SK-N-SH (cell line): Measurements from ENCODE around the gene DEPDC1B.

Experiments used
- CHD2 ChIP-seq: fragments of 150-350 bp; IDR thresholded peaks from 2 replicates; pipeline ENCODE4 v1.6.1; 2018; ENCODE audit warnings: low read length; ENCODE audit not compliant: partially characterized antibody
- JUND ChIP-seq: IDR thresholded peaks from 2 replicates; pipeline ENCODE4 v1.4.0; 2012
- MAX ChIP-seq: IDR thresholded peaks from 2 replicates; pipeline ENCODE4 v1.4.0; 2012; ENCODE audit warnings: low read depth
- NFIC ChIP-seq: IDR thresholded peaks from 2 replicates; pipeline ENCODE4 v1.4.0; 2012; ENCODE audit warnings: borderline replicate concordance
- NRF1 ChIP-seq: IDR thresholded peaks from 2 replicates; pipeline ENCODE4 v1.6.1; 2012; ENCODE audit warnings: low read depth, mild to moderate bottlenecking, low read length
- POLR2AphosphoS5 ChIP-seq: IDR thresholded peaks from 2 replicates; pipeline ENCODE4 v1.6.1; 2012; ENCODE audit warnings: low read depth, low read length
- RCOR1 ChIP-seq: fragments of 150-350 bp; IDR thresholded peaks from 2 replicates; pipeline ENCODE4 v1.6.1; 2017; ENCODE audit warnings: antibody characterized with exemption, low read length
- RFX5 ChIP-seq: IDR thresholded peaks from 2 replicates; pipeline ENCODE4 v1.6.1; 2012; ENCODE audit warnings: mild to moderate bottlenecking, improper control_type of control experiment, low read length
- RXRA ChIP-seq: IDR thresholded peaks from 2 replicates; pipeline ENCODE4 v1.4.0; 2012; ENCODE audit warnings: low read depth, mild to moderate bottlenecking, borderline replicate concordance
- TCF12 ChIP-seq: IDR thresholded peaks from 2 replicates; pipeline ENCODE4 v1.4.0; 2012
- TF ChIP-seq, protein P1 (sequence below): fragments of 200-600 bp; sonication (generic); IDR thresholded peaks from 2 replicates; pipeline ENCODE4 v1.6.1; 2017; ENCODE audit warnings: antibody characterized with exemption, mild to moderate bottlenecking, moderate library complexity

GRCh38 chr5:60604771-60605170 is 95.2 kb downstream of the DEPDC1B start:
- TF ChIP-seq POLR2AphosphoS5 (no peak), NRF1 (no peak), MAX (no peak), RCOR1 (no peak), NFIC (no peak), RXRA (no peak), RFX5 (no peak), TCF12 (no peak), JUND (no peak), CHD2 (no peak)
- TF ChIP-seq, protein P1, sequence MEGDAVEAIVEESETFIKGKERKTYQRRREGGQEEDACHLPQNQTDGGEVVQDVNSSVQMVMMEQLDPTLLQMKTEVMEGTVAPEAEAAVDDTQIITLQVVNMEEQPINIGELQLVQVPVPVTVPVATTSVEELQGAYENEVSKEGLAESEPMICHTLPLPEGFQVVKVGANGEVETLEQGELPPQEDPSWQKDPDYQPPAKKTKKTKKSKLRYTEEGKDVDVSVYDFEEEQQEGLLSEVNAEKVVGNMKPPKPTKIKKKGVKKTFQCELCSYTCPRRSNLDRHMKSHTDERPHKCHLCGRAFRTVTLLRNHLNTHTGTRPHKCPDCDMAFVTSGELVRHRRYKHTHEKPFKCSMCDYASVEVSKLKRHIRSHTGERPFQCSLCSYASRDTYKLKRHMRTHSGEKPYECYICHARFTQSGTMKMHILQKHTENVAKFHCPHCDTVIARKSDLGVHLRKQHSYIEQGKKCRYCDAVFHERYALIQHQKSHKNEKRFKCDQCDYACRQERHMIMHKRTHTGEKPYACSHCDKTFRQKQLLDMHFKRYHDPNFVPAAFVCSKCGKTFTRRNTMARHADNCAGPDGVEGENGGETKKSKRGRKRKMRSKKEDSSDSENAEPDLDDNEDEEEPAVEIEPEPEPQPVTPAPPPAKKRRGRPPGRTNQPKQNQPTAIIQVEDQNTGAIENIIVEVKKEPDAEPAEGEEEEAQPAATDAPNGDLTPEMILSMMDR: no peak
